ENCODE data around the gene JAM2. TPM values are rescaled to one million over a fixed set of nuclear protein-coding genes. Genes with fewer than 3 reads are reported as not detected.

Gene JAM2
- total RNA-seq, 1 donor from 2014 or later = 6.1 TPM

GRCh38 chr21:25759573-25759972 is 120.5 kb downstream of the JAM2 start:
- no peak for DNase-seq (ENCODE audit: extremely low spot score, unreplicated experiment)
- Mint-ChIP-seq H3K27me3 (ENCODE audit: unreplicated experiment) (no peaks in the 10 kb centered on the region), H3K4me3 (ENCODE audit: unreplicated experiment) (no peak overlapping the region), H3K27ac (ENCODE audit: unreplicated experiment) (no peak overlapping the region), H3K9me3 (ENCODE audit: unreplicated experiment) (no peaks in the 10 kb centered on the region), H3K4me1 (ENCODE audit: unreplicated experiment) (peaks cover 14% of the 10 kb centered on the region), H3K36me3 (ENCODE audit: unreplicated experiment) (peaks cover 55% of the 10 kb centered on the region)
- no peak for TF ChIP-seq CTCF (IDR thresholded peaks at IDR 0.05)

GRCh38 chr21:25760061-25760460 is 121.0 kb downstream of the JAM2 start:
- DNase-seq (ENCODE audit: extremely low spot score, unreplicated experiment) = no peak
- peaks cover 14% of the 10 kb centered on the region for H3K4me1 Mint-ChIP-seq (ENCODE audit: unreplicated experiment)
- no peaks in the 10 kb centered on the region for H3K9me3 Mint-ChIP-seq (ENCODE audit: unreplicated experiment)
- no peak overlapping the region for H3K27ac Mint-ChIP-seq (ENCODE audit: unreplicated experiment)
- H3K4me3 Mint-ChIP-seq (ENCODE audit: unreplicated experiment) = no peak overlapping the region
- no peaks in the 10 kb centered on the region for H3K27me3 Mint-ChIP-seq (ENCODE audit: unreplicated experiment)
- no peak for TF ChIP-seq CTCF (IDR thresholded peaks at IDR 0.05)
- peaks cover 53% of the 10 kb centered on the region for H3K36me3 Mint-ChIP-seq (ENCODE audit: unreplicated experiment)

DNA sequence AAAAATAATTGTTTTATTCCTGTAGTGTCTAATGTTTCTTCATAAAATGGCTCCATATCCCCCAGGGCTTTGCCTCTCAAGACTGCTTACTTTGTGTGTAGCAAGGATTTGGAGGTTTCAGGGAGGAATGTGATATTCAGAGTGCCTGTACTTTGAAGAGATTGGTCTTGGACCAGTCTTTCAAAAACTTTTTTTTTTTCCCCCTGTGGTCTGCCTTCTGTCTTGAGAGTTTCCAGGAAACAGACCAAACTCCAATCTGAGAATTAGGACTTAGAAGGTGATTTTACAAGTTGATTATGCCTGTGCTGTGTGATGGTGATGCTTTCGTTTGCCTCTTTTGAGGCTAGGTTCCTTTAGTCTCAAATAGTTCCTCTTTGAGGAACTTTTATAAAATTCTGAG is 121.6 kb downstream of the JAM2 start:
- no peak for TF ChIP-seq CTCF (IDR thresholded peaks at IDR 0.05)

GRCh38 chr21:25764065-25764464 is 125.0 kb downstream of the JAM2 start:
- H3K27me3 Mint-ChIP-seq (ENCODE audit: unreplicated experiment) = no peaks in the 10 kb centered on the region
- DNase-seq (ENCODE audit: extremely low spot score, unreplicated experiment) = no peak
- H3K9me3 Mint-ChIP-seq (ENCODE audit: unreplicated experiment) = no peaks in the 10 kb centered on the region
- H3K4me1 Mint-ChIP-seq (ENCODE audit: unreplicated experiment) = no peaks in the 10 kb centered on the region
- H3K27ac Mint-ChIP-seq (ENCODE audit: unreplicated experiment) = no peak overlapping the region
- H3K36me3 Mint-ChIP-seq (ENCODE audit: unreplicated experiment) = peaks cover 51% of the 10 kb centered on the region
- H3K4me3 Mint-ChIP-seq (ENCODE audit: unreplicated experiment) = no peak overlapping the region
- TF ChIP-seq CTCF (IDR thresholded peaks at IDR 0.05) = no peak

More for the DNA sequence above, 121.6 kb downstream of the JAM2 start:
- no peaks in the 10 kb centered on the region for H3K27me3 Mint-ChIP-seq (ENCODE audit: unreplicated experiment)
- DNase-seq (ENCODE audit: extremely low spot score, unreplicated experiment) = no peak
- H3K4me3 Mint-ChIP-seq (ENCODE audit: unreplicated experiment) = no peak overlapping the region
- peaks cover 53% of the 10 kb centered on the region for H3K36me3 Mint-ChIP-seq (ENCODE audit: unreplicated experiment)
- no peak overlapping the region for H3K27ac Mint-ChIP-seq (ENCODE audit: unreplicated experiment)
- no peaks in the 10 kb centered on the region for H3K9me3 Mint-ChIP-seq (ENCODE audit: unreplicated experiment)
- peaks cover 14% of the 10 kb centered on the region for H3K4me1 Mint-ChIP-seq (ENCODE audit: unreplicated experiment)

Other genes with a start within 250 kb of the JAM2 start
- gene MRPL39, start 31.8 kb upstream of the JAM2 start, total RNA-seq = 20.0 and 24.3 TPM in 2 replicates
- gene ATP5PF, start 95.6 kb downstream of the JAM2 start, total RNA-seq = 107 and 117 TPM in 2 replicates
- gene GABPA, start 95.7 kb downstream of the JAM2 start, total RNA-seq = 23.8 and 24.4 TPM in 2 replicates